Kidney epithelial cell (primary cell): ENCODE data around the gene OBSCN. TPM values are rescaled to one million over a fixed set of nuclear protein-coding genes. Genes with fewer than 3 reads are reported as not detected.

Source experiments
- DNase-seq: peaks from one replicate; pipeline ENCODE4 v3.0.0-alpha.2; 2010; ENCODE audit warnings: low read depth
- H3K27me3 ChIP-seq: 2 replicates; pipeline ENCODE4 v1.6.0; 2011; ENCODE audit warnings: low read length; ENCODE audit not compliant: control insufficient read depth, insufficient read depth
- H3K36me3 ChIP-seq: 2 replicates; pipeline ENCODE4 v1.5.1; 2011; ENCODE audit warnings: low read length; ENCODE audit not compliant: control insufficient read depth, insufficient read depth
- H3K4me3 ChIP-seq: 2 replicates; pipeline ENCODE4 v1.5.1; 2011; ENCODE audit warnings: low read depth, mild to moderate bottlenecking, control low read depth, low read length
- CTCF ChIP-seq: IDR thresholded peaks from 2 replicates; pipeline ENCODE4 v1.5.1; 2011; ENCODE audit warnings: mild to moderate bottlenecking, moderate library complexity, low read length, control low read depth, inconsistent platforms; ENCODE audit not compliant: insufficient read depth, poor library complexity, severe bottlenecking
- total RNA-seq: library from RNA; depleted of rRNA; stranded (reverse); fragments of >200 nt; gene quantifications from 2 replicates; pipeline ENCODE4 v1.2.3, GENCODE V29; 2015

The OBSCN gene
- total RNA-seq, 1 donor from 2014 or later = 13.5 TPM

DNA sequence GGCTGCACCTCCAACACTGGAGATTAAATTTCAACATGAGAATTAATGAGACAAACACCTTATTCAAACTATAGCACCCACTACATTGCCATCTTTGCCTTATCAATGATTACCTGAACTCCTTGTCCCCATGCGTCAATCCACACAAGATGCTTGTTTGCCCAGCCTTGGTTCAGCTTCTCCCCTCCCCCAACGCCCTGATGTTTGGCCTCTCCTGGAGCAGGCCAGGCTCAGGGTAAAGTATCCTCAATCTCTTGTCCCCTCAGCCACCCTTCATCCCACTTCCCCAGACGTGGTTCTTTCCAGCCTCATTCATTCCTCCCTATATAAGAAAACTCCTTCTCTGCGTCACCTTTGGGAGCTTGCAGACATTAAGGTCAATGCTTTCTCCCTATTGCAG, 220.6 kb downstream of the OBSCN start:
- no peak for TF ChIP-seq CTCF
- Histone ChIP-seq H3K36me3 (no peaks in the 10 kb centered on the region), H3K4me3 (no peak overlapping the region), H3K27me3 (peaks cover 4% of the 10 kb centered on the region)
- DNase-seq = no peak

Other genes with a start within 250 kb of the OBSCN start
- gene WNT3A, start 201.0 kb upstream of the OBSCN start, total RNA-seq = not detected in 2 replicates
- 479 and 548 TPM in 2 replicates for gene ARF1, start 125.3 kb upstream of the OBSCN start, total RNA-seq
- 16.5 and 20.1 TPM in 2 replicates for gene C1orf35, start 104.7 kb upstream of the OBSCN start, total RNA-seq
- 68.7 and 73.5 TPM in 2 replicates for gene MRPL55, start 98.7 kb upstream of the OBSCN start, total RNA-seq
- gene GUK1, start 67.8 kb upstream of the OBSCN start, total RNA-seq = 302 and 377 TPM in 2 replicates
- gene GJC2, start 58.1 kb upstream of the OBSCN start, total RNA-seq = 0.21 and 0.38 TPM in 2 replicates
- gene IBA57, start 42.2 kb upstream of the OBSCN start, total RNA-seq = 7.1 and 12.7 TPM in 2 replicates
- 47.0 and 59.9 TPM in 2 replicates for gene TRIM11, start 198.8 kb downstream of the OBSCN start, total RNA-seq
- 4.6 and 6.1 TPM in 2 replicates for gene TRIM17, start 208.8 kb downstream of the OBSCN start, total RNA-seq